ENCODE data around the gene FAM32A.
"Not testable (repeated sequence)": the region's sequence is repeated elsewhere in the genome, so short reads cannot be mapped to it uniquely, and the experiment has no call there.

Gene FAM32A

GRCh38 chr19:16166417-16166816 lies 18.8 kb upstream of the FAM32A start:
- no peak for DNase-seq

- peak; percentile 23 for DNase-seq
Observed at GRCh38 chr19:16167055-16167454, 18.2 kb upstream of the FAM32A start.

- no peak for DNase-seq
Observed at GRCh38 chr19:16168465-16169081, 16.6 kb upstream of the FAM32A start.

GRCh38 chr19:16170134-16170533 lies 15.1 kb upstream of the FAM32A start:
- DNase-seq, result no peak

- no peak for DNase-seq
Observed at GRCh38 chr19:16175954-16176353, 9.3 kb upstream of the FAM32A start.

- DNase-seq, result not testable (repeated sequence)
Observed at GRCh38 chr19:16178866-16179265, 6.3 kb upstream of the FAM32A start.

- no peak for DNase-seq
Observed at GRCh38 chr19:16180611-16181010, 4.6 kb upstream of the FAM32A start.

- DNase-seq, result no peak
Observed at GRCh38 chr19:16184665-16185122, 516 bp upstream of the FAM32A start.

- DNase-seq, result no peak
Observed at GRCh38 chr19:16185768-16186123, 536 bp downstream of the FAM32A start.

GRCh38 chr19:16188521-16188920 lies 3.3 kb downstream of the FAM32A start:
- DNase-seq, result no peak

- no peak for DNase-seq
Observed at GRCh38 chr19:16190198-16190597, 5.0 kb downstream of the FAM32A start.

- DNase-seq, result no peak
Observed at GRCh38 chr19:16190736-16191135, 5.5 kb downstream of the FAM32A start.

GRCh38 chr19:16191216-16191908 lies 6.2 kb downstream of the FAM32A start:
- DNase-seq, result no peak

GRCh38 chr19:16193466-16193865 lies 8.3 kb downstream of the FAM32A start:
- DNase-seq, result no peak

GRCh38 chr19:16197188-16197621 lies 12.0 kb downstream of the FAM32A start:
- no peak for DNase-seq

GRCh38 chr19:16197622-16198369 lies 12.6 kb downstream of the FAM32A start, which contains the start of gene AP1M1:
Gene AP1M1 (plus strand): TSS chr19:16197911. CDS start chr19:16198027, 116 bp downstream.
- DNase-seq, result peak; percentile 96

GRCh38 chr19:16198370-16198651 lies 13.1 kb downstream of the FAM32A start:
- DNase-seq, result no peak

GRCh38 chr19:16199275-16199932 lies 14.2 kb downstream of the FAM32A start:
- no peak for DNase-seq

- no peak for DNase-seq
Observed at GRCh38 chr19:16200038-16201010, 15.1 kb downstream of the FAM32A start.

GRCh38 chr19:16201011-16201391 lies 15.8 kb downstream of the FAM32A start:
- no peak for DNase-seq

GRCh38 chr19:16202320-16203255 lies 17.4 kb downstream of the FAM32A start:
- no peak for DNase-seq
